Amygdala (tissue), 56 donors: ENCODE results near the gene CLEC2D.
"Not testable (repeated sequence)": the region's sequence is repeated elsewhere in the genome, so short reads cannot be mapped to it uniquely, and the experiment has no call there.

Source experiments
- DNase-seq, 56 donors: peaks; one replicate each; lab custom pipeline; 2025; lab: John Stamatoyannopoulos, UW

The CLEC2D gene

DNA sequence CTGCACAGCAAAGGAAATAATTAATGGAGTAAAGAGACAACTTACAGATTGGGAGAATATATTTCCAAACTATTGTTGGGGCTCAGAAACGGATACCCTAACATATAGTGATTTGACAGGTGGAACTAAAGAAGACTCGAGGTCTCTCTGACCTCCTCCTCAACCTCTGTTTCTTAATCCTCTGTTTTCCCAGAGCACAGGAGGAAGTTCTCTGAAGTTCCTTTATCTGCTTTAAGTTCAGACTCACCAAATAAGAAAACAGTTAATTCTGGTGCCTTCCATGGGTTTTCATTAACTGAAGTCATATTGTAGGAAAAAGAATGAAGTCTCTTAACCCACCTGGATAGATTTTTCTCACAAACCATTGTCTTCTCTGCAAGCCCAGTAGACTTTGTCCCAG lies 29.2 kb downstream of the CLEC2D start:
- no peak for DNase-seq

DNA sequence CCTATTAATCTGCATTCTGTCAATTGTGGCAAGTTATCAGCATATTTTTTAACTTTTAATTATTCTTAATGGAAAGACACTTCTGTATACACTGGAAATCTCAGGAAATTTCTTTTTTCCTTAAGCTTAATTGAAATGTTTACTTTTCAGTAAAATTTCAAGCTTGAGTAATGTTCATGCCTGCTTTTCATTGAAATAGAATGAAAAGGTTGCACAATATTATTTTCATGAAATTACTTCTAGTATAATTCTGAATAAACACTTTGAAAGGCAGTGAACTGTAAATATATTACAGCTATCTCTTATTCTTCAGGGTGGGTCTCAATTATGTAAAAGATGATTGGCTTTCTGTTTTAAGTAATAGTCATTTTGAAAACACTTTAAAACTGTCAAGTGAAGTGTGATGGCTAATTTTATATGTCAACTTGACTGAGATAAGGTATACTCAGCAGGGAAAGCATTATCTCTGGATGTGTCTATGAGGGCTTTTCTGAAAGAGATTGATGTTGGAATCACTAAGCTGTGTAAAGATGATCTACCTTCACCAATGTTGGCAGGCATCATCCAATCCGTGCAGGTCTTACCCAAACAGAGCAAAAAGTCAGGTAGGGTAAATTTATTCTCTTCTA lies 29.9 kb downstream of the CLEC2D start:
- DNase-seq, result no peak

DNA sequence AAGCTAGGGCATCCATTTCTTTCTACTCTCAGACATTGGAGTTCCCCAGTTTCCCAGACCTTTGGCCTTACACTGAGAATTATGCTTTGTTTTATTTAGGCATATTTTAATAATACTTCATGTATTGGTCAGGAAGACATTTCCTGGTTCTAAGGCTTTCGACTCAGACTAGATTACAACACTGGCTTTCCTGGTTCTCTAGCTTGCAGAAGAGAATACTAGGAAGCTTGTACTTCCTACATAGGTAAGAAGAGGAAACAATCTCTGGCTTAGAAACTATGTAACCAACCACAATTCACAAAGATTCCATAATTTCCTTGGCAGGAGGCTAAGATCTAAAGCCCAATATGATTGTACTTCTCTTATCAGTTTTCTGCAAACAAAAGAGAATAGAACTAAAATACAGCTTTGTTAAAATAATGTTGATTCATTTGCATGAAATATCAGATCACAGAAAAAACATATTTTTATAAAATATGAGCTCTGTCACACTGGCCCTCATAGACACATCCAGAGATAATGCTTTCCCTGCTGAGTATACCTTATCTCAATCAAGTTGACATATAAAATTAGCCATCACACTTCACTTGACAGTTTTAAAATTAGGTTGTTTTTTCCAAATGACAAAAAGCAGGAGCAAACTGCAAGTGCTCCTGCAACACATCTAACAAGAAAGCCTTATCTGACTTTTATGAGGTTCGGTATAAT lies 30.5 kb downstream of the CLEC2D start:
- no peak for DNase-seq

DNA sequence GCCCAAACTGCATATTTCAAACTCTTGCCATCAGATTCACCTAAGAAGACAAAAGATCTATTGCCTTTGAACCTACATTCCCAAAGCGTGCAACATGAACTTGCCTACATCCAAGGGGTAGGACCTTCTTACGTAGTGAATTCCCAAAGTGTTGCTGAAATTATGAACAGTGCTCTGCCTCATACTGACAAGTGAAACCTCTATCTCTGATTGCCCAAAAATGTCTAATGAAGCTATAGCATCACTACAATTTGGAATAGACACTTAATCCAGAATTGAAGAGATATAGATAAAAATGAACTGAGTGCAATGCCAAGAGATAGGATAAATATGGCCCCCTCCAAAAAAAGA lies 31.1 kb downstream of the CLEC2D start:
- DNase-seq, result no peak

DNA sequence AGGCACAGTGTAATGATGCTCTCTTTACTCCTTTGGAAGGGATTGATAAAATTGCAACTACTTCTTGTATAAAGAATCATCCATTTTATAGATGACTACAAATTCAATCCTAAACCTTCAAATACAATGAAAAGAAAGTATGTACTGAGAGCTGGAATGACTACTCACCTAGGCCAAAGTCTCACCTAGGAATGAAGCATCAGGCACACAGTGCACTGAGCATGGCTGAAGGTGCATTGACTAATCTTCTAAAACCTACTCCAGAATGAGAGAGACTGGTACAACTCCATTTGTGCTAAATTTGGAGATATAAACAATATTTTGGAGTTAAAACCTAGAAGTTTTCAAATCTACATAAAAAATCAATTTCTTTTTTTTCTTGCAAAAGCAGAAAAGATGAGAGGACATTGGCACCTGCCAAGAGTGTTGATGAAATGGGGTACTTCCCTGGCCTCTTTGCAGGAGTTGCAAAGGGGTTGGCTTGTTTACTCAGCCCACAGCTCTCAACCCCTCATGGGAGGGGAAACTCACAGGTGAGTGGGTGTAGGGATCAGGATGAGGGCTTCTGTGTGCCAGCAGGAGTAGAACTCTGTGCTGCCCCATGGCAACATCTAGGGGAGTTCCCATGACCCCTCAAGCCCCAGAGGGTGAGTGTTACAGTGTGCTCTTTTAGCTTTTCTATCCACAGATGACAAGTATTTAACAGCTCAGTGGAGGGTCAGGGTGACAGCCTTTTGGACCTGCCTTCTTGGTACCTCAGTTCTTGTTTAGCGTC lies 32.1 kb downstream of the CLEC2D start:
- DNase-seq, result no peak

DNA sequence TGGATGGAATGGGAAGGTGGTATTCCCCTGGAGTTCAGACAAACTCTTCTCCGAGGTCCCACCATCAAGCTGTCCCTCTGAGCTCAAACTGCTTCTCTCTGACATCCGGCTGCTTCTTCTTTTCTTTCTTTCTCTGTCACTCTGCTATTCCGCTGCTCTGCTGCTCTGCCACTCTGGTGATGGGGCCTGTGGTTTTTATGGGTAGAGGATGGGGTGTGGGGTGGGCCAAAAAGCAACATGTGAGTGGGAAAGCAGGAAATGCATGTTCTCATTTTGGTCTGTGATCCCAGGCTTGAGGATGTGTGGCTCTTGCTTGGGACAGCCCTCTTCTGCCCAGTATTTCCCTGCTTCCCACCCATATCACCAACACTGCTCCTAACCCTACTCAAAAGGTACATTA lies 32.7 kb downstream of the CLEC2D start:
- DNase-seq, result no peak

DNA sequence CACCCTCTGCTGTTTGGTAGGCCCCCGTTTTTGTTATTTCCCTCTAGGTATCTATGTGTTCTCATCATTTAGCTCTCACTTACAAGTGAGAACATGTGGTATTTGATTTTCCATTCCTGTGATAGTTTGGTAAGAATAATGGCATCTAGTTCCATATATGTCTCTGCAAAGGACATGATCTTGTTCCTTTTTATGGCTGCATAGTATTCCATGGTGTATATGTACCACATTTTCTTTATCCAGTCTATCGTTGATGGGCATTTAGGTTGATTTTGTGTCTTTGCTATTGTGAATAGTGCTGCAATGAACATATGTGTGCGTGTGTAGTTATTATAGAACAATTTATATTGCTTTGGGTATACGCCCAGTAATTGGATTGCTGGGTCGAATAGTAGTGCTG lies 35.0 kb downstream of the CLEC2D start:
- not testable (repeated sequence) for DNase-seq

DNA sequence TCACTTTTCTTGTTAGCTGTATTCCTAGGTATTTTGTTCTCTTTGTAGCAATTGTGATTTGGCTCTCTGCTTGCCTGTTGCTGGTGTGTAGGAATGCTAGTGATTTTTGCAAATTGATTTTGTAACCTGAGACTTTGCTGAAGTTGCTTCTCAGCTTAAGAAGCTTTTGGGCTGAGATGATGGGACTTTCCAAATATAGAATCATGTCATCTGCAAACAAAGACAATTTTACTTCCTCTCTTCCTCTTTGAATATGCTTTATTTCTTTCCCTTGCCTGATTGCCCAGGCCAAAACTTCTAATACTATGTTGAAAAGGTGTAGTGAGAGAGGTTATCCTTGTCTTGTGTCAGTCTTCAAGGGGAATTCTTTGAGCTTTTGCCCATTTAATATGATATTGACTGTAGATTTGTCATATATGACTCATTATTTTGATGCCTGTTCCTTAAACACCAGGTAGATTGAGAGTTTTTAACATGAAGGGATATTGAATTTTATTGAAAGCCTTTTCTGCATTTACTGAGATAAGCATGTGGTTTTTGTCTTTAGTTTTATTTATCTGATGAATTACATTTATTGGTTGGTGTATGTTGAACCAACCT lies 36.7 kb downstream of the CLEC2D start:
- no peak for DNase-seq

DNA sequence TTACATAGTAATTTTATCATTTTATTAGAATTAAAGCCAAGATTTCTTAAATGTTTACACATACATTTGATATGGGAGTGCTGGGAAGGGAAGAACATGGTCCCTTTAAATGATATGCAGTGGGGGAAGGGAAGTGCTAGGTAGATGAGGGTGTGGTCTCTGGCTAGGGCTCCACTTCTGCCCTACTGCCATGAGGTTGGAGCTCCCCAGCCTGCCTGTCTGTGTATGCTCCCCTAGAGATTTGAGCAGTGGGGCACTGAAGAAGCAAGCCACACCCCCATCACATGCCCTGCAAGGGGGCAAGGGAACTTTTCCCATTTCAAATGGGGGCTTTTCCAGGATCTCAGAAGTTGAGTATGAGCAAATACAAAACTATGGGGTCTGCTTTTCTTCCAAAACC lies 37.8 kb downstream of the CLEC2D start:
- no peak for DNase-seq

DNA sequence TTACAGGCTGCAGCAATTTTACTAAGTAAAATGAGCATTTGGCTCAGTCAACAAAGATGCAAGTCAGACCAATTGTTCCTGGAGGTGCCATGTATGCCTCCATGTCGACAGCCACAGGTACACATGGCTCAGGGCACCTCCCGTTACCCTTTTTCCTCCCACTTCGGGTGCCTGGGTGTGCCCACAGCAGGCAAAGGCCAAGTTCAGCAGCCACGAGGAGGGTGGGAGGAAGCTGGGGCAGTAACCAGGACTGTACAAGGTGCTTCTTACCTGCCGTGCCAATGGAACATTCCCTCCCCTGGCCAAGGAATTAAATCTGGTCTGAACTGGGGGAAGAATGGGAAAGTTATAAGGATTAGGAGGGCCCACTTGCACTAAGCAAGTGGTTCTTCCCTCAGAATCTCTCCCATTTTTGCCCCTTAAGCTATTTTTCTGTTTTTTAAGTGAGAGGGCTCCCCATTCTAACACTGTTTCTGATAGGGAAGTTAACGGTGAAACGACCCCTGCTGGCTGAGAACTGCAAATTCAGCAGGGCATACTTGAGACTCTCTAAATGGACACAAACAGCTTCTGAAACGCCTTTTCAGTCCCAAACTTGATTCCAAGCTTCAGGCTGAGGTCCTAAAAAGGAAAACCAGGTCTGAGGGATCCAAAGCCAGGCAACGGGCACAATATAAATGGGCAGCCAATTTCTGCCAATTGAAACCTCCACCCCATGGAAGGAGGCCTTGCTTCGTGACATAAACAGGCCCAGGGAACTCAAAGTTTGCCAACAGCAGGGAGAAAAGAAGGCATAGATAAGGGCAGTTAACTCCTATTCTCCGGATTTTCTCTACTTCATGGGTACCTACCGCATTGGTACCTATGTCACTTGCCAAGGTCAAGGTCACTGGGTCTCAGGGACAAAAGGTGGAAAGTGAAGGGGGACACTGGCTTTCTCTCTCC lies 38.6 kb downstream of the CLEC2D start:
- peak in 19 of 56 donors; percentile 1 to 56 (median 6) for DNase-seq

DNA sequence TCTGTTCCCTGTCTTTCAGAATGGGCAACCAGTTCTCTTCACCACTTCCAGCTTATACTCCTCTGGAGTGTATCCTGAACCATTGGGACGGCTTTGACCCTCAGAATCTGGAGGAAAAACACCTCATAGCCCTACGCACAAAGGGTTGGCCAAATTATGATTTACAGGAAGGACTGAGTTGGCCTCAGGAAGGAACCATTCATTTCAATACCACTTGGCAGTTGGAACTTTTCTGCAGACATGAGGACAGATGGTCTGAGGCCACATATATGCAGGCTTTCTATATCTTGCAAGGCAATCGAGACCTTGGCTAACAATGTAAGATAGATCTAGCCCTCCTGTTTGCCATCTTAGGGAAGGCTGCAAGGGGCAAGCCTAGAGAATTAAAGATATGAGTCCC lies 39.3 kb downstream of the CLEC2D start:
- no peak for DNase-seq

DNA sequence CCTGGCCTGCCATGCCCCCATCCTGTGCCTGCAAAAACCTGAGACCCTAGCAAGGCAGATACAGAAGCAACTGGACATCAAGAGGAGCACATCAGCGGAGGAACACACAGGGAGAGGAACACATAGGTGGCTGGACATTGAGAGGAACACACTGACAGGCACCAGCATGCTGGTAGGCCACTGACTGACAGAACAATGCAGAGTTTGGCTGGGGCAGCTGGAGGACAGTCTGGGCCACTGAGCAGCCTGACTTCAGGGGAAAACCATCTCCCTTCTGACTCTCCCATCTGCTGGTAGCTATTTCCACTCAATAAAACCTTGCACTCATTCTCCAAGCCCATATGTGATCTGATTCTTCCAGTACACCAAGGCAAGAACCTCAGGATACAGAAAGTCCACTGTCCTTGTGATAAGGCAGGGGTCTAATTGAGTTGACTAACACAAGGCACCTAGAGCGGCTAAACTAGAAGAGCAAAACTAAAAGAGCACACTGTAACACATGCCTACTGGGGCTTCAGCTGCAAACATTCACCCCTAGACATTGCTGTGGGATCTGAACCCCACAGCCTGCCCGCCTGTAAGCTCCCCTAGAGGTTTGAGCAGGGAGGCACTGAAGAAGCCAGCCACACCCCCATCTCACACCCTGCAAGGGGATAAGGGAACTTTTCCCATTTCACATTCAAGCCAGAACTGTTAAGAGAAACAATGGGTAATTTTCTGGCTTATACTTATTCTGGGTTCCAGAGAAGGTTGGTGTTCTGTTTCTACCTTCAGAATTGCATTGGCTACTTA lies 41.3 kb downstream of the CLEC2D start:
- DNase-seq, result no peak

DNA sequence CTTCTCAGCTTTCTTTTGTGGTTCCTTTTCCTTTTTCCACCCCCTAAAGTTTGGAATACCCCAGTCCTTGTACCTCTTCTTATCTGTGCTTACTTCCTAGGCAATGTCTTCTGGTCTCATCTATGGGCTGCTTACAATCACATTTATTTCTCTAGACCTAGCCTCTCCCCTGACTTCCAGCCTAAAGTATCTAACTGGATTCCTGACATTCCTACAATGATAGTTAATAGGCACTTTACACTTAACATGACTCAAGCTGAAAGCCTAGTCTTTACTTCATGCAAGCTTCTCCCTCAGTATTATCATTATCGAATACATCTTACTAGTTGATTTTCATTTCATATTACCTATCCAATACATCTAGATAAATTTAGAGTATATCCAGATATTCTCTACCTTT lies 42.2 kb downstream of the CLEC2D start:
- DNase-seq, result no peak

DNA sequence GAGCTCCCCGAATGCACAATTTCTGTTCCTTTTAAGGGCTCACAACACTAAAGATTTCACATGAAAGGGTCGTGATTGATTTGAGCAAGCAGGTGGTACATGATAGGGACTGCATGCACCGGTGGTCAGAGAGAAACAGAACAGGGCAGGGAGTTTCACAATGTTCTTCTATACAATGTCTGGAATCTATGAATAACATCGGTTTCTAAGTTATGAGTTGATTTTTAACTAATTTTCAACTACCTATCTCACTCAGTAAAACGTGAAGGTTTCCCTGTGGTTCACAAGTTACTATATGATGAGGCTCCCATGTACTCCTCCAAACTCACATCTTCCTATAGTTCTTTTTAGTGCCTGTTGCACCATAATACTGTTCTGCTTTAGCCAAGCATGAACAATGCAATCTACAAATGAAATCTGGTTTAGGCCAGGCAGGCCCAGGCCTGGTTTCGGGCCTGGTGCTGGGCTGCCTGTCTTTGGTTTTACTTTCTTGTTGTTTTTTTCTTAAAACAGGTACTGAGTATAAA lies 43.6 kb downstream of the CLEC2D start:
- DNase-seq, result not testable (repeated sequence)

DNA sequence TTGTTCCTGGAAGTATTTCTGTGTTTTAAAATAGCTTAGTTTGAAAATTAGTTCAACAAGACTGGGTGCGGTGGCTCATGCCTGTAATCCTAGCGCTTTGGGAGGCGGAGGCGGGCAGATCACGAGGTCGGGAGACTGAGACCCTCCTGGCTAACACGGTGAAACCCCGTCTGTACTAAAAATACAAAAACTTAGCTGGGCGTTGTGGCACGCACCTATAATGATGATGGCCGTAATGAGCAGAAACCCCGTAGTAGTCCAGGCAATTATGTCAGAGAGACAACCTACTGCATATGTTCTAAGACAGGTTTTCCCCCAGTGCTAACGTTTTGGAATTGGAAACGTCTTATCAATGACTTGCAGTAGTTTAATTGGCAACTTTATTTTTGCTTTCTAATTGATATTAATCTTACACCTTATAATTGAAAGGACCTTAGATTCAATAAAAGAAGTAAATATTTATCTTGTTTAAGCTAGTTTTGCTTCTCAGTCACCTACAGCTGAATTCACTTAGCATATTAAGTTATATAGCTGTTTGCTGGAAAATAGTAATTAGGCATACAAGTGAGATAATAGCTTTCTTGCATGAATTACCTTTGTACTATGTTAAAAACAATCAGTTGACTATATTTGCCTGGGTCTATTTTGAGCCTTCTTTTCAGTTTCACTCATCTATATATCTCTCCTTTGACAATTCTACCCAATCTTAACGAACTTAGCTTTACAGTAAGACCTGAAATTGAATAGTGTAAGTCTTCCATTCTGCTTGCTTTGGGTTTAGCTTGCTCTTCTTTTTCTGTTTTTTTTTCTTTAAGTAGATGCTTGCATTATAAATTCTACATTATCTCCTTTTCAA lies 47.8 kb downstream of the CLEC2D start:
- no peak for DNase-seq

DNA sequence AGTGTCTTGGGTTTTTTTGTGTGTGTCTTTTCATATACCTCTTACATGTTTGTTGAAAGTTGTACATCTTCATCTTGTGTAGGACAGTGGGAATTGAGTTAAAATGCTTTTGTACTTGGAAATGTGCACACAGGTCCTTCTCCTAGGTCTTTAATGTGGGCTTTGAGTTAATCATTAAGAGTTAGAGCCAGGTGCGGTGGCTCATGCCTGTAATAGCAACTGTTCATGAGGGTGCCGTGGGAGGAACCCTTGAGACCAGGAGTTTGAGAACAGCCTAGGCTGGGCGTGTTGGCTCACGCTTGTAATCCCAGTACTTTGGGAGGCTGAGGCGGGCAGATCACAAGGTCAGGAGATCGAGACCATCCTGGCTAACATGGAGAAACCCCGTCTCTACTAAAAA lies 49.5 kb downstream of the CLEC2D start:
- no peak for DNase-seq

DNA sequence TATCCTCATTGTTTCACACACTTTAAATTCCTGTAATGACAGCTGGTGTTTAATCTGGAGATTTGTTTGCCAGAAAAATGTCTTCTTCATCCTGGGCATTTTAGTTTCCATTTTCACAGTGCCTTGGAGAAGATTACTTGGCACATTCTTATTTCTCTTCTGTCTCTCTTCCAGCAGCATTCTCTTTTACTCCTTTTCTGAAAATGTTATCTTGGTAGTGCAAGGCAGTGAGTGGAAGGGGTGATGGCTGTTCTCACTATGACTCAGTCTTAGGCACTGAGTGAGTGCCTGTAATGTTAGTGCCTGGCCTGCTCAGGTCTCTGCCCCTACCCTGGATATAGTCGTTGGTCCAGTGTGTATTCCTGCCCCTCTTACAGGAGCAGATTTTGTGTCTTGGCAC lies 50.3 kb downstream of the CLEC2D start:
- DNase-seq, result no peak

DNA sequence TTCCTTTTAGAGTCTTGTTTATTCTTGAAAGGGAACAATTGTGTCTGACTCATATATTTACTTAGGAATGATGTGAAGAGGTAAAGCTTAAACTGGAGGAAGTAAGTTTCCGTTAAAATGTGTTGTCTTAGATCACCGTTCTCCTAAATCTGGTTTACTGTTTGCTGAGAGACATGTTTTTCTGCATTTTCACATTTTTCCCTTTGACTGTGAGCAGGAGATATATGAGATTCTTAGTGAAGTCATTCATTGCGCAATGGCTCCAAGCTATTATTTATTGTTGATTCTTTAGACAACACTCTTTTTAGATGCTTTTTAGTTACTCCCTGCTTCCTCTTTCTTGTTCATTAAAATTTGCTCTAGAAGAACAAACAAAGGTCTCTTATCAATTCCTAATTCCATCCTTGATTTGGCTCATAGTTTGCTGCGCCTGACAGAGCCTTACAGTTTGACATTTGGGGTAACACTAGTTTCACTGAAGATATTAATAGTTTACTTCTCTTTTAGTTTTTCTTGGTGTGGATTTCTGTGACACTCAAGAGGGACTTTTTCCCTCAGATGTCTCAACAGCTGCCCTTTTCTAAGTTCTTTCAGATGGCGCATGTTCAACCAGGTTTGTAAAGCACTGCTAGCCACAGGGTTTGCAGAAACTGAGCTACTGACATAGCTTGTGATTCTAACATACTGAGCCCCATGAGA lies 52.0 kb downstream of the CLEC2D start:
- no peak for DNase-seq
